CD4-positive, alpha-beta T cell treated with Interleukin-4 for 1 hour (primary cell): ENCODE results near the gene PSMC6.

ENCODE experiments used
- DNase-seq, 2 donors: peaks; one replicate each; pipeline ENCODE4 v3.0.0-alpha.2; 2020 to 2022

The PSMC6 gene

GRCh38 chr14:52706724-52707706, at the start of gene PSMC6:
Gene PSMC6, plus strand, starts transcription at chr14:52707200. Its CDS starts 20 bp downstream, at chr14:52707220.
- DNase-seq = peak; percentile 93 to 95

GRCh38 chr14:52660325-52660724, 46.7 kb upstream of the PSMC6 start:
- no peak for DNase-seq

GRCh38 chr14:52660832-52661231, 46.2 kb upstream of the PSMC6 start:
- no peak for DNase-seq

- no peak for DNase-seq
Observed at GRCh38 chr14:52661314-52661713, 45.7 kb upstream of the PSMC6 start.

GRCh38 chr14:52663850-52664249, 43.1 kb upstream of the PSMC6 start:
- no peak for DNase-seq

- DNase-seq = peak in 1 of 2 donors; percentile 45
Observed at GRCh38 chr14:52678591-52678990, 28.4 kb upstream of the PSMC6 start.

- DNase-seq = no peak
Observed at GRCh38 chr14:52683985-52684520, 22.9 kb upstream of the PSMC6 start.

- no peak for DNase-seq
Observed at GRCh38 chr14:52686176-52686575, 20.8 kb upstream of the PSMC6 start.

GRCh38 chr14:52690983-52691760, 15.8 kb upstream of the PSMC6 start:
- no peak for DNase-seq

- peak in 1 of 2 donors; percentile 35 for DNase-seq
Observed at GRCh38 chr14:52692248-52692962, 14.6 kb upstream of the PSMC6 start.

- no peak for DNase-seq
Observed at GRCh38 chr14:52693036-52693435, 14.0 kb upstream of the PSMC6 start.

- no peak for DNase-seq
Observed at GRCh38 chr14:52693532-52693931, 13.5 kb upstream of the PSMC6 start.

GRCh38 chr14:52694761-52695480, 12.1 kb upstream of the PSMC6 start:
- DNase-seq = peak; percentile 64 to 76

GRCh38 chr14:52695481-52696091, 11.4 kb upstream of the PSMC6 start, which contains the start of gene ERO1A:
Gene ERO1A, minus strand, starts transcription at chr14:52695558. Its CDS starts 77 bp downstream, at chr14:52695481.
- DNase-seq = peak; percentile 66 to 70

- DNase-seq = no peak
Observed at GRCh38 chr14:52700701-52701172, 6.3 kb upstream of the PSMC6 start.

GRCh38 chr14:52701223-52701622, 5.8 kb upstream of the PSMC6 start:
- no peak for DNase-seq

- DNase-seq = peak in 1 of 2 donors; percentile 28
Observed at GRCh38 chr14:52703225-52703624, 3.8 kb upstream of the PSMC6 start.

GRCh38 chr14:52703664-52704063, 3.3 kb upstream of the PSMC6 start:
- DNase-seq = no peak

GRCh38 chr14:52706286-52706685, 714 bp upstream of the PSMC6 start:
- peak; percentile 26 to 60 for DNase-seq

- no peak for DNase-seq
Observed at GRCh38 chr14:52711666-52712065, 4.7 kb downstream of the PSMC6 start.

- no peak for DNase-seq
Observed at GRCh38 chr14:52716155-52716554, 9.2 kb downstream of the PSMC6 start.
